Inflammatory macrophage treated with lipopolysaccharide for 1 hour (primary cell): Measurements from ENCODE around the gene OAS3.
"Not testable (repeated sequence)": the region's sequence is repeated elsewhere in the genome, so short reads cannot be mapped to it uniquely, and the experiment has no call there.

ENCODE experiments used
- DNase-seq, 2 donors: peaks; one replicate each; pipeline ENCODE4 v3.0.0-alpha.2; 2020 to 2022

OAS3 gene, protein sequence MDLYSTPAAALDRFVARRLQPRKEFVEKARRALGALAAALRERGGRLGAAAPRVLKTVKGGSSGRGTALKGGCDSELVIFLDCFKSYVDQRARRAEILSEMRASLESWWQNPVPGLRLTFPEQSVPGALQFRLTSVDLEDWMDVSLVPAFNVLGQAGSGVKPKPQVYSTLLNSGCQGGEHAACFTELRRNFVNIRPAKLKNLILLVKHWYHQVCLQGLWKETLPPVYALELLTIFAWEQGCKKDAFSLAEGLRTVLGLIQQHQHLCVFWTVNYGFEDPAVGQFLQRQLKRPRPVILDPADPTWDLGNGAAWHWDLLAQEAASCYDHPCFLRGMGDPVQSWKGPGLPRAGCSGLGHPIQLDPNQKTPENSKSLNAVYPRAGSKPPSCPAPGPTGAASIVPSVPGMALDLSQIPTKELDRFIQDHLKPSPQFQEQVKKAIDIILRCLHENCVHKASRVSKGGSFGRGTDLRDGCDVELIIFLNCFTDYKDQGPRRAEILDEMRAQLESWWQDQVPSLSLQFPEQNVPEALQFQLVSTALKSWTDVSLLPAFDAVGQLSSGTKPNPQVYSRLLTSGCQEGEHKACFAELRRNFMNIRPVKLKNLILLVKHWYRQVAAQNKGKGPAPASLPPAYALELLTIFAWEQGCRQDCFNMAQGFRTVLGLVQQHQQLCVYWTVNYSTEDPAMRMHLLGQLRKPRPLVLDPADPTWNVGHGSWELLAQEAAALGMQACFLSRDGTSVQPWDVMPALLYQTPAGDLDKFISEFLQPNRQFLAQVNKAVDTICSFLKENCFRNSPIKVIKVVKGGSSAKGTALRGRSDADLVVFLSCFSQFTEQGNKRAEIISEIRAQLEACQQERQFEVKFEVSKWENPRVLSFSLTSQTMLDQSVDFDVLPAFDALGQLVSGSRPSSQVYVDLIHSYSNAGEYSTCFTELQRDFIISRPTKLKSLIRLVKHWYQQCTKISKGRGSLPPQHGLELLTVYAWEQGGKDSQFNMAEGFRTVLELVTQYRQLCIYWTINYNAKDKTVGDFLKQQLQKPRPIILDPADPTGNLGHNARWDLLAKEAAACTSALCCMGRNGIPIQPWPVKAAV

DNA sequence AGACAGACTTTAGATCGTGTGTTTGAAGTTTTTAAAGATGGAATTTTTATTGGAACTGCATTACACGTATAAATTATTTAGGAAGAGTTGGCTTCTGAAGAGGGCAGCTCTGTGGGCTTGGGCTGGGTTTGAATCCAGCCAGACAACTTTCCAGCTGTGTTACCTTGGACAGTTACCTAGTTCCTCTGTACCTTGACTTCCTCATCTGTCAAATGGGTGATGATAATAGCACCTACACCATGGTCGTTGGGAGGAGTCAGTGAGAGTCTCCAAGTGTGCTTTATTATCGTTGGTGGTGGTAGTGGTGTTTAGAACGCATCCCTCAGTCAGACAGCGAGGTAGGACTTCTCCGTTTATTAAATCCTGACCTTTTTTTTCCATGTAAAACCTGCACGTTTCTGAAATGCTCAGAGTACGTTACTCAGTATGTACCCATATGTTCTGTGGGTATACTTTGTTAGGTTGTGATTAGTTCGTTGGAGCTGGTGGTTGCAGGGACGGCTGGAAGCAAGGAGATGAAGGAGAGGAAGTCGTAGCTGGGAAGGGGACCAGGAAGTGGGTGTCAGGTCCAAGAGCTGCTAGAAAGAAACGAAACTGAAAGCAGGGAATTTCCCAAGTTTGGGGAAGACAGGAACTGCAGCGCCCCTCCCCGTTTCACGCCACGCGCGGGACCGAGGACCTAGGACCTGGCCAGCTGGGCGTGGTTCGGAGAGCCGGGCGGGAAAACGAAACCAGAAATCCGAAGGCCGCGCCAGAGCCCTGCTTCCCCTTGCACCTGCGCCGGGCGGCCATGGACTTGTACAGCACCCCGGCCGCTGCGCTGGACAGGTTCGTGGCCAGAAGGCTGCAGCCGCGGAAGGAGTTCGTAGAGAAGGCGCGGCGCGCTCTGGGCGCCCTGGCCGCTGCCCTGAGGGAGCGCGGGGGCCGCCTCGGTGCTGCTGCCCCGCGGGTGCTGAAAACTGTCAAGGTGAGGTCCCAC, at the start of gene OAS3:
OAS3 (plus strand) TSS at position 734 of the 979 bp plus-strand sequence; CDS start at position 791, 57 bp downstream.
- peak; percentile 98 to 100 for DNase-seq

DNA sequence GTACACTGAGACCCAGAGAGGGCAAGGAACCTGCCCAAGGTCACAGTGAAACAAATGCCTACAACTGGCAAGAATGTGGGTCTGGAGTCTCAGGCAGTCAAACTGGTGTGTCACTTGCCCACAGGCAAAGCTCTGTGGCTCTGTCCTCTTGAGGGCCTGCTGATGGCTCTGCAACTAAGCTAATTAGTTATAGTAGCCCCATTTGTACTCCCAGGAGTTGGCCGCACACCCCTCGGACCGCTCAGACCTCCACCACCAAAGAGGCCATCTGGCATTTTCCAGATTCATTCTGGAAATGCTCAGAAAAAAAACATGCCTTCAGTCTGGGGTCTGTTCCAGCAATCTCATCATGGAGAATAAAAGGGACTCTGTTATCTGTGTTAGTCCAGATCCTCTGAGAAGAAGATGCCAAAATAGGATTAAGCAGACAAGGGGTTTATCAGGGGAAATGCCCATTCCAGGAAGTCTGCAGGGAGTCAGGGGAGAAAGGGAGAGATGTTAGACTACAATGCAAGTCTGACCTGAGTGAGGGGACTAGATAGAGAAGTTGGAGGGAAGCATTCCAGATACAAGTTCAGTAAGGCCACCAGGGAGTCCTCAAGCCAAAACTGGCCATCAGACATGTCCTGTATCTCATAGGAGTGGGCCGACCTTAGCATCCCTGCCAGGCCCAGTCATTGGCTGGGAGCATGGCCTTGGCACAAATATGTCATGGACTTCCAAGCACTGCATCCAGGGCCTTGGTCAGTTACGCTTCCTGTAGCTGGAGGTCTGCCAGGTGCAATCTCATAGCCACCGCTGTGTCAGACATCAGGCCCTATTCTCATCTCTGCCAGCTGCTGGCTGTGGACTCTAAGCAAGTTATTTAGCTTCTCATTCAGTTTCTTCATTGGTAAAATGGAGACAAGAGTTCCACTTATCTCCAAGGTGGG, 46.9 kb upstream of the OAS3 start:
- DNase-seq = no peak

DNA sequence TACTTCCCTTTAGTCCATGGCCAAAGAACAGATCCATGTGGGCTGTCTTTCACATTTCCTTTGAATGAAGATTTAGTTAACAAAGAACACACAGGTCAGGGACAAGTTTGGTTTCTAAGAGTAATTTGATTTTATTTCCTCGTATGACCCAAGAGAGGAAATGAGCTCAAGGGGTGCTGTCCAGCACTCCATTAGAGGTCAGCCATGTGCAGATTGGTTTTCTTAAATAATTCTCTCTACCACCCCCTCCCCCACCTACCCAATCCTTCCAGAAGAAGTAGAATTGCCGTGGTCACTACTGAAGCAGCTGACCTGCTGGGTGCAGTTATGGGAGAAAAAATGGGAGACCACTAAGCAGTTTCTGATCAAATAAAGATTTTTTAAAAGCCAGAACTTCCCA, 45.4 kb upstream of the OAS3 start:
- DNase-seq = peak in 1 of 2 donors; percentile 44

DNA sequence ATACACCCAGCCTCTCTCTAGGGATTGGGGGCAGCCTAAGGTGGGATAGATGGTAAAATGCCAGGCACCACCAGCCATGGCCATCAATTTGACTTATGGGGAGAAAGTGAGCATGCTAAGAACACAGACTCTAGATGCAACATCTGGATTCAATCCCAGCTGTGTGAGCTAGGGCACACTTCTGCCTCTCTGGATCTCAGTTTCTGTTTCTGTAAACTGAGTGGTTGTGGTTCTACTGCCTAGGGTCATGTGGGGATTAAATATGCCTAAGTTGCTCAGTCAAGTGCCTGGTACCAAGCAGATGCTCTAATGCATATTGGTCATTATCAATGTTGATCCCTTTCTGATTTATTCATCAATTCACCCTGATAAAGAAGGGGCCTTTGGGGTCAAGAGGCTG, 44.1 kb upstream of the OAS3 start:
- DNase-seq = no peak

DNA sequence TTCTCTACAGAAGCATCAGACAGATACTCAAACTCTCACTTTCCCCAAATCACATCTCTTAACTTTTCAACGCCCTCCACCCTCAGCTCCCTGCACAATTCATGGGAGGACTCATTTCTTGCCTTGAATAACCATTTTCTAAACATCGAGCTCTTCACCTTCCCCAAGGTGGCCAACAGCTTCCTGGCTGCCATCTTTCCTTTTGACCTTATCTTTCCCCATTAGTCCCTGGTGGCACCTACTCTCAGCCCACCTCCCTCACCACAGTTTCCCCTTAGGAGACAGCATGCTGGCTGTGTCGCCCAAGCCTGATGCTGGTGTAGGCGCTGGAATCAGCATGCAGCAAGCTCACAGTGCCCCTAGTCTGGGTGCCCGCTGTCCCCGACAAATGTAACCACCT, 39.9 kb upstream of the OAS3 start:
- DNase-seq = no peak

DNA sequence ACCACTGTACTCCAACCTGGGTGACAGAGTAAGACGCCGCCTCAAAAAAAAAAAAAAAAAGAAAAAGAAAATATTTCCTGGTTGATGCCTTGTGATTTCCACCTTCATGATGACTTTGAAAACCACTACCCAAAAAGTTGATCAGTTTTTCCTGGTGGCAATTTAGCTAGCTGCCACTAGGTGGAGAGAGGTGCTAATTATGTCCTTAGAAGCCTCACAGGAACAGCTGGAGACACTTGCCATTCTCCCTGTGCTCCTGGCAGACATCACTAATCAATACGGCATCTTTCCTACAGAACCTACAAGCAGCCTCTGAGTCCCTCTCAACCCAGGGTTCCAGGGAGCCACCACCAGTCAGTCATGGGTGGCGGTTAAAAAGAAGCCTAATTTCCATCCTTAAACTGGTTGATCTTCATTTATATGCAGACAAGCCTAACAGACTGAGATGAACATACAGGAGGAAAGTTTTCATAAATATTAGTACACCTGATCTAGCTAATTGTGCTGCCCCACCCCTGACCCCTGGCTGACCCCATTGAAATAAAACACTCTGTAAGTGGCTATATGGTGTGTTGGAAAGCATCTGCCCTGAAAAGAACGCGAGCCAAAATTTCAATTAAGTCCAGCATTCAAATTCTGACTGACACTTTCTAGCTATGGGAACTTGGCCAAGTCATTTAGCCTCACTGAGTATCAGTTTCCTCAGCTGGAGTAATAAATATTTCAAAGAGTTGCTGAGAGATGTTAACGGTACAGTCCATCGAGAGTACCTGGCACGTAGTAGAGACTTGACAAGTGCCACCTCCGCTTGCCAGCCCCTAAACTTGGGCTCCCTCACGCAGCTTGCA, 37.8 kb upstream of the OAS3 start:
- peak; percentile 39 to 84 for DNase-seq

DNA sequence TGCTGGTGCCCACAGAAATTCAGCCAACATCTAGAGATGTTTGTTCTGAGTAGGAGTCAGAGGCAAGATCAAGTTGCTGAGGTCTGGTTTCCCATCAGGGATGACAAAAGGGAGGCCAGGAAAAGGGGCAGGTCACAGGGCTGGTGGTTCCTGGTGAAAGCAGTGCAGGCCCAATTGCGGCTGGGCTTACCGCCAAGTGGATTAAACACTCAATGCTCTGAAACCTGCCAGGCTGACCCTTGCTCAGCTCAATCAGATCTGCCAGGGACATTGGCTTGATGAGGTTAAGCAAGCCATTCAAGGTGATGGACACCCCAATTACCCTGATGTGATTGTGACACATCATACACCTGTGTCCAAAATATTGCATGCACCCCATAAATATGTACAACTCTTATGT, 37.0 kb upstream of the OAS3 start:
- no peak for DNase-seq

DNA sequence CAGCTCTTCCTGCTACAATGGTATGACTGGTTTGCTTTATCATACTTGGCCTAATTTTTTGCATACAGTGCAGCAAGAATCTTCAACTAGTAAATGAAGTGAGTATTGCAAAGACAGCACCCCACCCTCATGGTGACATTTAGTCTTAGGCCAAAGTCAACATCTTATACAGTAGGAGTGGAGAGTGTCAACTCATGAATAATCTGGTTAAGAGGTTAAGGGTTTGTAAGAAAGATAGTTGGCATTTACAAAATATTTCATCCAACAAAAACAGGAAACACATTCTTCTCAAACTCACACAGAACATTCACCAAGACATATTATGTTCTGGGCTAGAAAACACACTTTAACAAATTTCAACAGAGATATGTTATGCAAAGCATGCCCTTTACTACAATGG, 33.7 kb upstream of the OAS3 start:
- no peak for DNase-seq

DNA sequence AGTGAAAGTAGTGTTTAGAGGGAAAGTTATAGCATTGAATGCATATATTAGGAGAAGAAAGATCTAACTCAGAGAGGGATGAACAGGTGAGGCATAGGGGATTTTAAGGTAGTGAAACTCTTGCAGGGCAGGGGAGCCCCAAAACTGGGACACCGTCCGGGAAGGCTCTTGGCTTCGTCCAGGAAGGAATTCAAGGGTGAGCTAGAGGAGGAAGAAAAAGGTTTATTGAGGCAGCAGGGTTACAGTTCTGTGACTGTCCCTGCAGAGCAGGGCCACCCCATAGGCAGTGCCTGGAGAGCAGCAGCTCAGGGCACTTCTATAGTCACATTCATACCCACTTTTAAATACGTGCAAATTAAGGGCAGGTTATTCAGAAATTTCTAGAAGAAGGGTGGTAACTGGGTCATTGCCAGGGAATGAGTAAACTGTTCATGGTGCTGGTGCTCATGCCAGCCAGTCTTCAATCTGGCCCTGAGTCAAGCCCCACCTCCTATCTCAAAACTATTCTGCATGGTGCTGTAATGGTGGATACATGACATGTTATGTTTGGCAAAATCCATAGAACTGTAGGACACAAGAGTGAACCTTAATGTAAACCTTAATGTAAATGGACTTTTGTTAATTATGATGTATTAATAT, 32.7 kb upstream of the OAS3 start:
- no peak for DNase-seq

DNA sequence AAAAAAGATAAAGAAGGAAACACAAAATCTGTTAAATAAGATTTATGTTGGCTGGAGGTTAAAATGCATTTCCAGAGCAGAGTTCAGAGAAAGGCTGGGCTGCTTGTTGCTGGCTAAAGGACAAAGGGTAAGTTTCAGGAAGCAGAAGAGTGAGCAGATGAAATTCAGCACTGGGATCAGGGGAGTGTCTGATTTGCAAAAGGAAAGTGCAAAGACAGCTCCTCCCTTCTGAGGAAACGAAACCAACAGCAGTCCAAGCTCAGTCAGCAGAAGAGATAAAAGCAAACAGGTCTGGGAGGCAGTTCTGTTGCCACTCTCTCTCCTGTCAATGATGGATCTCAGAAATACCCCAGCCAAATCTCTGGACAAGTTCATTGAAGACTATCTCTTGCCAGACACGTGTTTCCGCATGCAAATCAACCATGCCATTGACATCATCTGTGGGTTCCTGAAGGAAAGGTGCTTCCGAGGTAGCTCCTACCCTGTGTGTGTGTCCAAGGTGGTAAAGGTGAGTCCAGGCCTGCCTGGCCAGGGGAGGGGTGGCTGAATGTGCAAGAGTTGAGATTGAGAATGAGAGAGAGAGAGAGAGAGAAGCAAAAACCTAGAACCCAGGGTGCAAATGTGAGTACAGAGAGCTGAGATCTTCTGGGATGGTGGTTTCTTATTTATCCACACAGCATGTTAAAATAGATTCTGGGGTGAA, 31.4 kb upstream of the OAS3 start, which contains the start of gene OAS1:
OAS1 (plus strand) TSS at position 251 of the 703 bp plus-strand sequence; CDS start at position 329, 78 bp downstream.
- peak; percentile 71 to 81 for DNase-seq

DNA sequence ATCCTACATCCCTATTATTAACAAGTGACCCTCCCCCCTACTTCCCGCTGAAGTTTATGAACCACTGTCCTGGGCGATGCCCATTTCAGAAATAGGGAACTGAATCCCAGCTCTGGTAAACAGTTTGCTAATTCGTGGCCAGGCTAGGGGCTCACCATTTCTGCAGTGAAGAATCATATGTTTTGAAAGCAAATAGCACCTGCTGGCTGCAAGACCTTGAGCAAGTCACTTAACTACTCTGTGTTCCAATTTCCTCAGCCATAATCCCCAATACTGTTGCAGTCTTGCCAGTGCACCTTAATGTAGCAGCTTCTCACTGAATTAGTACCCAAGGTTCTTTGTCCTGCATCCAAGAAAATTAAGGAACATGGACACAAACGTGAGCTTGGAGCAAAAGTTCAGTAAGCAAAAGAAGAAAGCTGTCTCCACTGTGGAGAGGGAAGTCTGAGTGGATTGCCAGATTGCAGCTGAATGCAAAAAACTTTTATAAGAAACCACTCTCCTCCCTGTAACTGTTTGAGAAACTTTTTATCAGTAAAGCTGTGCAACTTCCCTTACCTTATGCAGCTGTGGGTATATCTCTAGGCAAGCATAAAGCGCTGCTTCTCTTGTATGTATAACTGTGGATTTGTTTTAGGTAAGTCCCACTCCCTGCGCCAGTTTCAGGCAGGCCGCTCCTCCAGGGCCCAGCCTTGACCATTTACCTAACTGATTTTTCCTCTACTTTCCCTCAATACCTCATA, 30.7 kb upstream of the OAS3 start:
- DNase-seq = peak; percentile 68 to 82

DNA sequence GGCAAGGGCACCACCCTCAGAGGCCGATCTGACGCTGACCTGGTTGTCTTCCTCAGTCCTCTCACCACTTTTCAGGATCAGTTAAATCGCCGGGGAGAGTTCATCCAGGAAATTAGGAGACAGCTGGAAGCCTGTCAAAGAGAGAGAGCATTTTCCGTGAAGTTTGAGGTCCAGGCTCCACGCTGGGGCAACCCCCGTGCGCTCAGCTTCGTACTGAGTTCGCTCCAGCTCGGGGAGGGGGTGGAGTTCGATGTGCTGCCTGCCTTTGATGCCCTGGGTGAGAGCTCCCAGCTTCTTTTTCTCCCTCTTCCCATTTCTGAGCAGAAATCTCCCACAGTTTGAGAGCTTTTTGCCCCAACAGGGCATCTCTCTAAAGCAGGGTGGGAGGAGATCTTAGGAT, 29.7 kb upstream of the OAS3 start:
- DNase-seq = no peak

DNA sequence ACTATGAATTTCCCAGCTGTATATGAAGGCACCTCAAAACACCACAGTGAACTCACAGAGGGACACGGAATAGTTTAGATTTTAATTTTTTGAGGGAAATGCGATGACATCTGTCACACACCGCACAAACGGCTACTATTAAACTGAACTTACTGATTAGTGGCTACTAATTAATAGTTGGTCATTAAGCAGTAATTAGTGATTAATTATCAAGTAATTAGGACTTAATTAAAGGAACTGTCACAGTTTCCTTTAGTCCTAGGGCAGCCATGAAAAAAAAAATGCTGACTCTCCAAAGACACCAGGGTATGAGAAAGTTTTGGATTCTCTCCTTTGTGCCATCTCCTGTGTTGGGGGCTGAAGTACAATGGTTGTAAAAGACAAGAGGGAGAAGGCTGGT, 28.6 kb upstream of the OAS3 start:
- DNase-seq = no peak

DNA sequence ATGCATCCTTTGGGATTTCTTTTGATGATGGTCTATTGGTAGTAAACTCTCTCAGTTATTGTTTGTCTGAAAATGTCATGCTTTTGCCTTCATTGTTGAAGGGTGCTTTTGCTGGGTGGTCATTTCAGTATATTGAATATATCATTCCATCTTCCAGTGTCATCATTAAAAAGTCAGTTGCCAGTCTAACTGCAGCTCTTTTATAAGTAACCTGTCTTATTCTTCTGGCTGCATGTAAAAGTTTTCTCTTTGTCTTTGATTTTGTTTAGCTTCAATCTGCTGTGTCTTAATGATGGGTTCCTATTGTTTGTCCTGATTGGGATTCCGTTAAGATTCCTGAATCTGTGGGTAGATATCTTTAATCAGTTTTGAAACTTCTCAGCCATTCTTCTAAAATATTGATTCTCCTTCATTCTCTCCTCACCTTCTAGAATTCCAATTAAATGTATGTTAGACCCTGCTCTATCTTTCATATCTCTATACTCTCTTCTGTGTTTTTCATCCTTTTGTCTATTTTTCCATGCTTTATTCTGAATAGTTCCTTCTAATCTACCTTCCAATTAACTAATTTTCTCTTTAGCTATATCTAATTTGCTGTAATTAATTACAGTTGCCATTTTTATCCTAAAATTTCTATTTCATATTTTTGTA, 25.1 kb upstream of the OAS3 start:
- no peak for DNase-seq

DNA sequence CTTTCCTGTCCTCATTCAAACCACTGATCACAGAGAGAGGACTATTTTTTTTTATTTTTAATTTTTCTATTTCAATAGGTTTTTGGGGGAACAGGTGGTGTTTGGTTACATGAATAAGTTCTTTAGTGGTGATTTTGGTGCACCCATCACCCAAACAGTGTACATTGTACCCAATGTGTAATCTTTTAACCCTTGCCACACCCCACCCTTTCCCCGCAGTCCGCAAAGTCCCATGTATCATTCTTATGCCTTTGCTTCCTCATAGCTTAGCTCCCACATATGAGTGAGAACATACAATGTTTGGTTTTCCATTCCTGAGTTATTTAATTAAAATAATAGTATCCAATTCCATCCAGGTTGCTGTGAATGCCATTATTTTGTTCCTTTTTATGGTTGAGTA, 24.4 kb upstream of the OAS3 start:
- DNase-seq = not testable (repeated sequence)

DNA sequence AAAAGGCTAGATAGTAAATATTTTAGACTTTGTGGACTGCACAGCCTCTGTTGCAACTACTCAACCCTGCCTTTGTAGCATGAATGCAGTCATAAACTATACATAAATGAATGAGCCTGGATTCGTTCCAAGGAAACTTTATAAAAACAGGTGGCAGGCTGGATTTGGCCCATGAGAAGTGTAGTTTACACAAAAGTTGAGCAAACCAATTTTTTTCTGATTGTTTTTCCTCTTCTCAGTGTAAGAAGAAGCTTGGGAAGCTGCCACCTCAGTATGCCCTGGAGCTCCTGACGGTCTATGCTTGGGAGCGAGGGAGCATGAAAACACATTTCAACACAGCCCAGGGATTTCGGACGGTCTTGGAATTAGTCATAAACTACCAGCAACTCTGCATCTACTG, 22.0 kb upstream of the OAS3 start:
- DNase-seq = no peak

DNA sequence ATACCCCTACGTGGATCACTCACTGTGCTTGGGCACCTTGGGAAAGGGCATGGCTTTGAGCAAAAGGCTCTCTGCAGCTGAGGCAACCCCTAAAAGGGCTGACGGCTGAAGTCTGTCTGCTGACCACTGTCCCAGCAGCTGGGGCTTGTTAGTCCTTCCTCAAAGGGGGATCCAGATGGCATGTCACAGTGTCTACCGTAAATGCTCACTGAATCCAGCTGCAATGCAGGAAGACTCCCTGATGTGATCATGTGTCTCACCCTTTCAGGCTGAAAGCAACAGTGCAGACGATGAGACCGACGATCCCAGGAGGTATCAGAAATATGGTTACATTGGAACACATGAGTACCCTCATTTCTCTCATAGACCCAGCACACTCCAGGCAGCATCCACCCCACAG, 19.2 kb upstream of the OAS3 start:
- no peak for DNase-seq

DNA sequence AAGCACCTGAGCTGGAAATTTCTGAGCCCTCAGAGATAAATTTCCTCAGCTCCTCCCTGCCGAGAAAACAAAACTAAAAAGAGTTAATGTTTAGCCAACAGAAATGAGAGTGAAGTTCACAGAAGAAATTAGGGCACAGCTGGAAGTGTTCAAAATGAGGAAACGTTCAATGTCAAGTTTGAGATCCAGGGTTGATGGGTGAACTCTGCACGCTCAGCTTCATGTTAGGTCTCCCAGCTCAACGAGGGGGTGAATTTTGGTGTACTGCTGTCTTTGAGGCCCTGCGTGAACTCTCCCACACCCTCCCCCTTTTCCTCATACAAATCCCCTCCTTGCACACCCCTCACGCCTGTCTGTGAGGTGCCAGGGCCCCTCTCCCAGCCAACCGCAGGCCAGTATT, 13.3 kb upstream of the OAS3 start:
- no peak for DNase-seq
